Stimulated activated CD8-positive, alpha-beta memory T cell treated with anti-CD3 and anti-CD28 coated beads, Interleukin-12 subunit alpha, Interleukin-12 subunit beta, amount 100 ng/mL, for 24 hours (primary cell): Measurements from ENCODE around the gene CPSF4.
"Not testable (repeated sequence)": the region's sequence is repeated elsewhere in the genome, so short reads cannot be mapped to it uniquely, and the experiment has no call there.

Source experiments
- DNase-seq: peaks from one replicate; pipeline ENCODE4 v3.0.0-alpha.2; 2020; ENCODE audit errors: extremely low read depth

Gene CPSF4

DNA sequence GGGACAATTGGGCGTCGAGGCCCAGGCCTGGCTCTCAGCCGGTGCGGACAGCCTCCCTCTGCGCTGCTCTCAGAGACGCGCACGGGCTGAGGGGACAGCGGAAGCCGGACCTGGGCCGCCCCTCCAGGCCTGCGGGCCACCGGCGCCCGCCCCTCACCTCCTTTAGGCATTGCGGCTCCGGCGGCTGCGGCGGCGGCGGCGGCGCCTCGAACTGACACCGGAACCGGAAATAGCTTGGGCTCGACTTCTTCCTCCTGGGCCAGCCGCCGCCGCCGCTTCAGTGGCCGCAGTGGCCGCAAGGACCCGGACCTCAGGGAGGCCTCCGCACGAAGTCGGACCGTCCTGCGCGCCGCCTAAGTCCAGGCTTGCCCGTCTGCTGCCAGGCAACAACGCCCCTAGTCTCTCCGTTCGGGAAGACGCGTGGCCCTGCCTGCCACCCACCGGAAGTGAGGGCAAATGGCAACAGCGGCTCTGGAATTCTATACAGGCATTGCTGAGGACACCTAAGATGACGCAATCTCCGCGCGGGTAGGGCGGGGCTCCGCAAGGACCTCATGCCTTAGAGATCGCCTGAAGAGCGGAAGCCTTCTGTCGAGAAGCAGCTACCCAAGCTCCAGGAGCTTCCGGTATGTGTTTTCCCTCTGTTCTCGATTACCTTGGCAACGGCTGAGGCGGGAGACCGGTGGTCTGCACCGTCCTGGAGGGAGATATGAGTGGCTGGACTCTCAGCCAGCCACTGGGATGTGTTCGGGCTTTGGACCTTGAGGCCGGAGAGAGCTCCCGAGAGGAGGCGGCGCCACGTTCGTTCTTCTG lies 30.2 kb upstream of the CPSF4 start, which contains the start of the genes BUD31 and PDAP1:
TSS of gene BUD31 (plus strand) at position 591 of the 813 bp plus-strand sequence. CDS start 2,124 bp downstream, outside the sequence.
TSS of gene PDAP1 (minus strand) at position 219 of the 813 bp plus-strand sequence. CDS start at position 170, 49 bp downstream.
- DNase-seq, result peak; percentile 77

DNA sequence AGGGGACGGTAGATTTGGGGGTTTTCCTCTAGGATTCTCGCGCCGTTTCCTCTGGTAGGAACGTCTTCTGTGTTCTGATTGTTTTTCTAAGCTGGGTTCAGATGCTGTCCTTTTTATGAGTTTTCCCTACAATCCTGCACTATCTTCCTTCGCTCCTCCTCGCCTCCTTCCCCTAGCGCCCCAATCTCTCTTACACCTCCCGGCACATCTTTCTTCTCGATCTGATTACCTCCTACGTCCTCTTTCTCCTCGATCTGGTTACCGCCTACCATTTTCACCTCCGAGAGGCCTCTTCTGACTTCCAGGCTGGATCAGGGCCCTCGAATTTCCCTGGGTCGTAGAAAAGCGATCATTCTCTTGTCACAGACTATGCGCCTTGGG lies 29.6 kb upstream of the CPSF4 start:
- DNase-seq, result no peak

DNA sequence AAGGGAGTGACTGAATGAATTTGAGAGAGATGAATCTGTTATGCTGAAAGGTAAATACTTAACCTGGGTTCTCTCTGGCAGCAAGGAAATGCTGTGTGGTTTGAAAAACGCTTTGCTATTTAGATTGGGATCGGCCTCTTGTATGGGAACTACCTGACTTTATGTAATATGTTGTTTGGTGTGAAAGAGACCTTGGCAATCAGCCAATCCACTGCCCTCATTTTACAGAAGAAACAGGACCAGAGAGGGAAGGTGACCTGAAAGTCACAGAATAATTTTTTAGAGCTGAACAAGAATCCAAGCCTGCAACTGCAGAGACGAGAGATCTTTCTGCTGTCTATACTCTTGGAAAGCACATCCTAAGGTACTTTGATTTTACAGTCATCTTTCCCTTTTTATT lies 28.9 kb upstream of the CPSF4 start:
- DNase-seq, result no peak

DNA sequence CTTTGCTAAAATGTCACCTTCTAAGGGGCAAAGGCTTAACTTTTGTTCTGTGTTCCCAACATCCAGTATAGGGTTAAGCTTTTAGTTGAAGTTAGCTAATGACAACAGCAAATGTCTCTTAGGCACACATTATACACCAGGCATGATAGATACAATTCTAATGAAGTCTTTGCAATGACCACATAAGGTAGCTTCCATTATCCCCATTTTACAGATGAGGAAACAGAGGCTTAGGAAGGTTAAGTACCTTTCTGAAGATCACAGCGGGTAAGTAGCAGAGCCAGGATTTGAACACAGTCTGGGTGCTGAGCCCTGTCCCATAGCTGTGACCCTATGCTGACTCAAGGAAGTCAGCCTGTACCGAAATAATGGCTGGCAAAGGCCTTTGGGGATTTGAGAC lies 28.1 kb upstream of the CPSF4 start:
- no peak for DNase-seq

GRCh38 chr7:99415513-99416127 lies 23.1 kb upstream of the CPSF4 start:
- DNase-seq, result not testable (repeated sequence)

- no peak for DNase-seq
Observed at GRCh38 chr7:99418260-99418659, 20.5 kb upstream of the CPSF4 start.

DNA sequence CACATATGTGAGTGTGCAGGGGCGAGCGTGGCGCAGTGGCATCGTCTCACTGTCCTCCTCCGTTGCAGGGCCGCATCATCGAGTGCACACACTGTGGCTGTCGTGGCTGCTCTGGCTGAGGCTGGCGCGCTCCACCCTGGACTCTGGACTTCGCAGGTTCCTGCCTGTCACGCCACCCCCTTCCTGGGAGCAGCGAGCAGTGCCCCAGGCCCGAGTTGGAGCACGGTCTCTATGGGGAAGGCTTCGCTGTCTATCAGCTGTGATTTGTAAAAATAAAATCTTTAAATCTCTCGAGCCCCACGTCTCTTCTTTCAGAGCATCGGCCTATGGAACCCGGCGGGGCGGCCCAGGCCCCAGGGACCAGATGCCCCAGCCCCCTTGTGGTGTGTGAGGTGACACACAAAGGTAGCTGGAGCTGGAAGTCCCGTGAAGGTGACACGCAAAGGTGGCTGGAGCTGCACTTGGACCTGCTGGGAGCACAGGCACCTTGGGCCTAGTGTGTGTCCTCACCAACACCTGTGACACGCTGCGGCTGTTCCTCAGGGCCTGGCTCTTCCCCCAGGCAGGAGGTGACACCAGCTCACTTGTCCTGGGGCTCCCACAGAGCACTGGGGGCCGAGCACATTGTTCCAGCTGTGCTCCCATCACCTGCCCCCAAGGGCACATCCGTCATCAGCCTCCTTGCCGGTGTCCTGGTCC lies 19.3 kb upstream of the CPSF4 start:
- DNase-seq, result no peak

DNA sequence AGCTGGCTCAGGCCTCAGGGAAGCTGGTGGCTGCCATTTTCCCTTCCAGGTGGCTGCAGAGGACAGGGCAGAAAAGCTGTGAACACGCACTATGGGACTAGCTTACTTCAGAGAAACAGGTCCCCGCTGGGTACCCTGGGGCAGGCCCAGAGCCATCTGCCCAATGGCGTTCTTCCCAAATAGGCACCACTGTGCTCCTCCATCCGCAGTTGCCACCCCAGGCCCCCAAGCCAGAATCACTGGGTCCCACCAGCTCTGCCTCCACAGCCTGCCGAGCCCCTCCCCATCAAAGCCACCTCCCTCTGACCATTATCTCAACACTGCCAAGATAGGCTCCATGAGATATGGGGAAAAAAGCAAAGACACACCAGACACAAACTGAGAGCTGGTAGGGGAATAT lies 18.5 kb upstream of the CPSF4 start:
- DNase-seq, result no peak

DNA sequence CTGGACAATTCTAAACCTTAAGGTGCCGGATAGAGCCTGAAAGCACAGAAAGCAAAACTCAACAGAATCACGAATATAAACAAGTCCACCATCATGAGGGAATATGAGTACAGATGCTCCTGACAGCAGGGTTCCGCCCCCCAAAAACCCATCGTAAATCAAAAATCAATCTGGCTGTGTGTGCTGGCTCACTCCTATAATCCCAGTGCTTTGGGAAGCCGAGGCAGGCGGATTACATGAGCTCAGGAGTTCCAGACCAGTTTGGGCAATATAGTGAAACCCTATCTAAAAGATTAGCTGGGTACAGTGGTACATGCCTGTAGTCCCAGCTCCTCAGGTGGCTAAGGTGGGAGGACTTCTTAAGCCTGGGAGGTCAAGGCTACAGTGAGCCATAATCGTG lies 17.8 kb upstream of the CPSF4 start:
- no peak for DNase-seq

DNA sequence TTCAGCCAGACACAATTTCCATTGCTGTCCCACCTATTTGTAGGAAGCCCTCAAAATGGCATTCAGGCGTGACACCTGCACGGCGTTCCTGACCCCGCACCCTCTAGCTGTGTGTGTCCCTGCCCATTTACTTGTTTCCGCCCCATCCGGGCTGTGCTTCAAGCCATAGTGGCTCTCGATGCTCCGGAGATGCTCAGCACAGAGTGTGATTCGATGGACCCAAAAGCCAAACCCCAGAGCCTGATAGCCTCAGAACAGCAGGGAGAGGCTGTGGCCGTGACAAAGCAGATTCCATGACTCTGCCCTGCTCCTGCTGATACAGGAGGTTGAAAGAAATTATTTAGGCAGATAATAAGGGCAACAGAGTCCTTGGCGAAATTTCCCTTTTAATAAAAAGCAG lies 16.6 kb upstream of the CPSF4 start:
- no peak for DNase-seq

DNA sequence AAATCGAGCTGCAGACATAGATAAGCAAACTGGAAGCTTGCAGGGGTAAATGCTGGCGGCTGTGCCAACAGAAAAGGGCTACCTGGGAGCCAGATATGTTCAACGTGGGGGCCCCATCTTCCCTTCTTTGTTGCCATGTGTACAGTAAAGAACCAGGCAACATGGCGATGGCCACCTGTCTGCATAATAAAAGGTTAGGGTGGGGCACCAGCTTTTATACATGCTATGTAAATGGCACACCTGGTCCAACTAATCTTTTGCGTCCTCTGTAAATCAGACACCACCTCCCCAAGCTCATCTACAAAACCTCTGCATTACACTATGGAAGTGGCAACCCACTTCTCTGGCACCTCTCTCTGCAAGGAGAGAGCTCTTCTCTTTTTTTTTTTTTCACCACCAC lies 16.1 kb upstream of the CPSF4 start:
- no peak for DNase-seq

GRCh38 chr7:99424932-99425730 lies 13.6 kb upstream of the CPSF4 start:
- no peak for DNase-seq

DNA sequence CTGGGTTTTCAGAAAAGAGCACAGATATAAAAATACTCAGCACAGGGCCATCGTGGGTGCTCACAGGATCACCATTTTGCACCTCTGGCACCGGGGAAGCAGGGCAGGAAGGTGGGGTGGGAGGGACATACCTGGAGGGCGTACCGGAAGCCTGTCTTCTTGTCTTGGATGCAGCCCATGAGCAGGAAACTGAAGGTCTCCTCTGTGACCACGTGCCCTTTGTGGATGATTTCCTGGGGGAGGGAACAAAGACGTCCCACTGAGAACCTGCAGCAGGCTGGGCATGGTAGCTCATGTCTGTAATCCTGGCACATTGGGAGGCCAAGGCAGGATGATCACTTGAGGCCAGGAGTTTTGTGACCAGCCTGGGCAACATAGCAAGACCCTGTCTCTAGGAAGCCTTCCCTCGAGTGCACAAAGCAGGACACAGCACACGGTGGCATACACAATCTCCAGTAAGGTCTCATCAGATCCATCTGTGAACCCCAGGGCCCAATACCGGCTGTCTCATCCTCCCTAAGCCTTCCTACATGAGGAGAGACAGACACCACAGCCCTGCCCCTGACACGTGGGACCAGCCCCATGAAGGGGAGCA lies 9.7 kb upstream of the CPSF4 start:
- no peak for DNase-seq

GRCh38 chr7:99429756-99430155 lies 9.0 kb upstream of the CPSF4 start:
- DNase-seq, result no peak

GRCh38 chr7:99431756-99432540 lies 6.8 kb upstream of the CPSF4 start:
- not testable (repeated sequence) for DNase-seq

DNA sequence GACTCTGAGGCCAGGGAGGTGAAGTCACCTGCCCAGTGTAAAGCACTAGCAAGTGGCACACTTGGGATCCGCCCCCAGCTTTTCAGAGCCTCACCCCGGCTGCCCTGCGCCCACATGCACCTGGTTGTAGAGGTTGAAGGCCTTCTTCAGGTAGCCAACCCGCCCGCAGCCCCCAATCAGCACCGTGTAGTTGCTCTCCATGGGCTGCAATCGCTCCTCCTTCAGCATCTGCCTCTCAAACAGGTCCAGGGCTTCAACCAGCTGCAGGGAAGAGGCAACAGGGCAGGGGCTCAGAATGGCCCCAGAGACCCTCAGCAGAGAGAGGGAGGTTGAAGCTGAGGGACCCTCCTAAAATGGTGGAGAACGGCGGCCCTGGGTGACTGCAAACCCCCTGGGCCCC lies 5.6 kb upstream of the CPSF4 start:
- no peak for DNase-seq

GRCh38 chr7:99437946-99438572 lies 684 bp upstream of the CPSF4 start:
- no peak for DNase-seq

GRCh38 chr7:99440195-99440594 lies 1.5 kb downstream of the CPSF4 start:
- DNase-seq, result no peak

- DNase-seq, result no peak
Observed at GRCh38 chr7:99446096-99446495, 7.4 kb downstream of the CPSF4 start.

GRCh38 chr7:99447943-99448342 lies 9.2 kb downstream of the CPSF4 start:
- no peak for DNase-seq
